VCaP (cell line): ENCODE data around the gene NR2E1.

Experiments used
- H3K27ac ChIP-seq: fragments of 450-650 bp; 2 replicates; pipeline ENCODE4 v1.5.1; 2017
- TF ChIP-seq, protein P1 (sequence below): fragments of 450-650 bp; conservative IDR thresholded peaks from 2 replicates; pipeline ENCODE4 v1.5.1; 2017; ENCODE audit warnings: mild to moderate bottlenecking, moderate library complexity

Gene NR2E1

DNA sequence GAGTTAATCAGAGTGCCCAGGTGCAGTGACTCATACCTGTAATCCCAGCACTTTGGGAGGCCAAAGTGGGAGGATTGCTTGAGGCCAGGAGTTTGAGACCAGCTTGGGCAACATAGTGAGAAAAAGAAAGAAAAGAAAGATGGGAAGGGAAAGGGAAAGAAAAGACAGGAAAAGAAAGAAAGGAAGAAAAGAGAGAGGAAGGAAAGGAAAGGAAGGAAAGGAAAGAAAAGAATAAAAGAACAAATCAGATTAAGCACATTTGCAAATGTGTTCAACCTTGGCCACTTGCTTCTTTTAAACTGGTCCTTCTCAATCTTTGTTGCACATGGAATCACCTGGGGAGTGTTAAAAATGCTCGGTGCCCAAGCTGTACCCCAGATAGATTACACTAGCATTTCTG lies 28.0 kb downstream of the NR2E1 start:
- no peak overlapping the region for H3K27ac ChIP-seq
- TF ChIP-seq, protein P1, sequence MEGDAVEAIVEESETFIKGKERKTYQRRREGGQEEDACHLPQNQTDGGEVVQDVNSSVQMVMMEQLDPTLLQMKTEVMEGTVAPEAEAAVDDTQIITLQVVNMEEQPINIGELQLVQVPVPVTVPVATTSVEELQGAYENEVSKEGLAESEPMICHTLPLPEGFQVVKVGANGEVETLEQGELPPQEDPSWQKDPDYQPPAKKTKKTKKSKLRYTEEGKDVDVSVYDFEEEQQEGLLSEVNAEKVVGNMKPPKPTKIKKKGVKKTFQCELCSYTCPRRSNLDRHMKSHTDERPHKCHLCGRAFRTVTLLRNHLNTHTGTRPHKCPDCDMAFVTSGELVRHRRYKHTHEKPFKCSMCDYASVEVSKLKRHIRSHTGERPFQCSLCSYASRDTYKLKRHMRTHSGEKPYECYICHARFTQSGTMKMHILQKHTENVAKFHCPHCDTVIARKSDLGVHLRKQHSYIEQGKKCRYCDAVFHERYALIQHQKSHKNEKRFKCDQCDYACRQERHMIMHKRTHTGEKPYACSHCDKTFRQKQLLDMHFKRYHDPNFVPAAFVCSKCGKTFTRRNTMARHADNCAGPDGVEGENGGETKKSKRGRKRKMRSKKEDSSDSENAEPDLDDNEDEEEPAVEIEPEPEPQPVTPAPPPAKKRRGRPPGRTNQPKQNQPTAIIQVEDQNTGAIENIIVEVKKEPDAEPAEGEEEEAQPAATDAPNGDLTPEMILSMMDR = no peak

DNA sequence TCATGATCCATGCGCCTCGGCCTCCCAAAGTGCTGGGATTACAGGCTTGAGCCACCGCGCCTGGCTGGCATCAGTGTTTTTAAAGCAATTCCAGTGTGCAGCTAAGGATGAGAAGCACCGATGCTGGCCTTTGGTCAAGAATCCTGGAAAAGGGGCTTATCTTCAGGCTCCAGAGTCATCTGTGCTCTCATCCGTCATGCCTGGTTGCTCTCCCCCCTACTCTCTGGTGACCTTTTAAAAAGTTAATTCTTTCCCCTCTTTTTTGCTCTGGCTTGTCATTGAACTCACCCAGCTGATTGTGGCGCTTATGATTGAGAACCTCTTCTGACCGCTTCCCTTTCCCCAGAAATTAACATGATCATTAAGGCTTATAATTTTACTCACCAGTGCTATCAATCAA lies 28.7 kb downstream of the NR2E1 start:
- no peak overlapping the region for H3K27ac ChIP-seq
- TF ChIP-seq, protein P1 = no peak

DNA sequence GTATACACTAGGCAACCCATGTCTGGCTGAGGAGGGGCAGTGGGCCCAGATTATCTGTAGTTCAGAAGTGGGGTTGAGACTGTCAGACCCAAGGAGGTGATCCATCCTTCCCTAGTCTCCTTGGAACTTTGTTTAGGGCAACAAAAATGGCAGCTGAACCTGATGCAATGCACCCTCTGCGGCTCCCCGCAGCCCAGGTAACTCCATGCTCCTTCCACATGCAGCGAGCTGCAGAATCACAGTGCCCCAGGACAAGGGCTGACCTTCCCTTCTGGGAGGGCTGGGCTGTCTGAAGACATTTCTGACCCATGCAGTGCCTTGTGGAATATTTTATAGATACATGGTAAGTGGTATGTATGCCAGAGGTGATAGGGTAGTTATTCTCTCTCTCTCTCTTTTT lies 29.4 kb downstream of the NR2E1 start:
- TF ChIP-seq, protein P1 = no peak
- no peak overlapping the region for H3K27ac ChIP-seq

DNA sequence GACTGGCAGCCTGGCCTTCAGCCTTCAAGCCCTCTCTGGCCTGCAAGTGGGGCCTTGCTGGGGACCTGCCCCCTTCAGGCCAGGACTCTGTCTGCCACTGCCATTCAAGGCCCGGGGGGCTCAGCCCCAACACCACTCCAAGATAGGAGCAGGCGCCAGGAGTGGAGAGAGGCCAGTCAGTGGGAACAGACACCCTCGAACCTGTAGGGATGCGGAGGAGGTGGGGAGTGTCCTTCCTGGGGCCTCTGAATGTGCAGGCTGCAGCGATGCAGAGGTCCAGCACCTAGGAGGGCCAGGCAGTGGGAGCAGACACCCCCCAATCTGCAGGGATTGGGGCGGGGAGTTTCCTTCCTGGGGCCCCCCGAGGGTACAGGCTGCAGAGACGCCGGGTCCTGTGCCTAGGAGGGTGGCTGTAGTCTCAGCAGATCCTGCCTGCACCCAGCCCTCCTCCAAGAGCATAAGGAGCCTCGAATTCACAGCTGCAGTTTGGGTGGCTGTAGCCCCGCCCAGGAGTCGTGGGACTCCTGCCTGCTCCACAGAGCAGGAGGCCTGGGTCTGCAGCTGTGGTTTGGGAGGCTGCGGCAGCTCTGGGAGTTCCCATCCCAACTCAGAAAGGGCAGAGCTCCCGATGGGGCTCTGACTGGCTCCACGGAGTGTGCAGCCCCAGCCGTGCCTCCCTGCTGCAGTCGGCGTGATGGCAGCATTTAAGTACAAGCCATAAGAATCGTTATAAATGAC lies 33.1 kb downstream of the NR2E1 start:
- TF ChIP-seq, protein P1 = no peak
- no peak overlapping the region for H3K27ac ChIP-seq

DNA sequence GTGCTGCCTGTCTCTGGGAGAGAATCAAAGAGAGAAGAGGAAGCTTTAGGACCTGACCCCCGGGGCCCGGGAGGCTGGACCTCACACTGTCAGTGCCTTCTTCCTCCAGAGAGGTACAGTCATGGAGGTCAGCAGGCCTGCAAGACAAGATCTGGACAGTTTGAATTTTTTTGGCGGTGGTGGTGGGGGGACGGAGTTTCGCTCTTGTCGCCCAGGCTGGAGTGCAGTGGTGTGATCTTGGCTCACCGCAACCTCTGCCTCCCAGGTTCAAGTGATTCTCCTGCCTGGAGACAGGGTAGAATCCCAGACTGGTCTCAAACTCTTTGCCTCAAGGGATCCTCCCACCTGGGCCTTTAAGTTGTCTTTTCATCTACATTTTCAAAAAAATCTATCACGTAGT lies 34.4 kb downstream of the NR2E1 start:
- TF ChIP-seq, protein P1 = no peak
- H3K27ac ChIP-seq = no peak overlapping the region

DNA sequence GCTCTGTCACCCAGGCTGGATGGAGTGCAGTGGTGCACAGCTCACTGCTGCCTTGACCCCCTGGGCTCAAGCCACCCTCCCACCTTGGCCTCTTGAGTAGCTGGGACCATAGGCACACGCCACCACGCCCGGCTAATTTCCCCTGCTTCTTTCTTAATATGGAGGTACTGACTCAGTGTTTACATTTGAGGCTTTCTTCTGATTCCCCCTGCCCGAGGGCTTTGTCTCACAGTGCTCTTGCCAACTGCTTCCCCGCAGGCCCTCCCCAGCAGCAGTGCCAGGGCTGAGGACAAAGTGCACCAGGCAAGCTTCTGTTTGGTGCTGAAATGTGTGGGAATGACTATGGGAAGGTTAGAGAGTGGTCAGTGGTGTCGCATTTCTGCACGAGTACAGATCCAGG lies 34.8 kb downstream of the NR2E1 start:
- TF ChIP-seq, protein P1 = no peak
- H3K27ac ChIP-seq = no peak overlapping the region

DNA sequence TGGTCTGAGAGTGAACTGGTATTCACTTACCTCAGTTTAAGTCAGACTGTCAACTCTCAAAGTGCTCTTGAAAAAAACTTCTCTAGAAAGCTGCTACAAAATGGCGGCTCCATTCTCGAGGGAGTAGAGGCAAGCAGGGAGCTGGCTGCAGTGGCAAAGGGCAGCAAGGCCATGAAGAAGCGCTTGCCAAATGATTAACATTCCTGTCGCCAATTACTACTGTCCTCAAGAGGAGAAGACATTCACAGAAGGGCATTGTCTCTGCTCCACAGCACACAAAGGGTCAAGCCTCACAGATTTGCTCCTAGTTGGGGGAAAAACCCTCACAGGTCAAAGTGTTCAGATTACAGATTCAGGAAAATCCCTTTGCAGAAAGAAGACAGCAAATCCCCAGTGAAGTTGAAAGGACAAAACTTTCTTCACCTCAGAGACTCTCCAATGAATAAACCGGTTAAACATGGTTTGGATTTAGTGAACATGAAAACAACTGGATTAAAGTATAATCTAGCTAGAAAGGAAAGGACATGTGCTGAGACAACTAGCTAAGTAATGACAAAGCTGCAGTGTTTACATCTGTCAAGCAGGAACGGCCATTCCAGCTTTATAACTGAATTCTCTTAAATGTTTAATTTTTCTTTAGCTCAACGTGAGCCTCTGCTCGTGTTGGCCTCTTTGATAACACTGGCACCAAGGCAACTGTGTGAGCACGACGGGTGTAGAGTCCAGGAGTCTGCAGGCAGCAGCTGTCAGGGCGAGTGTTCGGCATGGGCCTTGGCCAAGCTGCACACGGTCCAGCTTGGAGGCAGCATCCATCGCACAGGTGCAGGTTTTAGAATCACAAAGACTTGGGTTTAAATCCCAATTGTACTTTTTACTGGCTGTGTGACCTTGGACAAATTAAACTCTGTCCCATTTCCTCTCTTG lies 37.6 kb downstream of the NR2E1 start:
- TF ChIP-seq, protein P1 = no peak
- no peak overlapping the region for H3K27ac ChIP-seq
